ENCODE measurements around the gene GTF2F2.
A peak's percentile ranks its signal among the peaks of the same experiment; 100 is the strongest.

Gene GTF2F2

DNA sequence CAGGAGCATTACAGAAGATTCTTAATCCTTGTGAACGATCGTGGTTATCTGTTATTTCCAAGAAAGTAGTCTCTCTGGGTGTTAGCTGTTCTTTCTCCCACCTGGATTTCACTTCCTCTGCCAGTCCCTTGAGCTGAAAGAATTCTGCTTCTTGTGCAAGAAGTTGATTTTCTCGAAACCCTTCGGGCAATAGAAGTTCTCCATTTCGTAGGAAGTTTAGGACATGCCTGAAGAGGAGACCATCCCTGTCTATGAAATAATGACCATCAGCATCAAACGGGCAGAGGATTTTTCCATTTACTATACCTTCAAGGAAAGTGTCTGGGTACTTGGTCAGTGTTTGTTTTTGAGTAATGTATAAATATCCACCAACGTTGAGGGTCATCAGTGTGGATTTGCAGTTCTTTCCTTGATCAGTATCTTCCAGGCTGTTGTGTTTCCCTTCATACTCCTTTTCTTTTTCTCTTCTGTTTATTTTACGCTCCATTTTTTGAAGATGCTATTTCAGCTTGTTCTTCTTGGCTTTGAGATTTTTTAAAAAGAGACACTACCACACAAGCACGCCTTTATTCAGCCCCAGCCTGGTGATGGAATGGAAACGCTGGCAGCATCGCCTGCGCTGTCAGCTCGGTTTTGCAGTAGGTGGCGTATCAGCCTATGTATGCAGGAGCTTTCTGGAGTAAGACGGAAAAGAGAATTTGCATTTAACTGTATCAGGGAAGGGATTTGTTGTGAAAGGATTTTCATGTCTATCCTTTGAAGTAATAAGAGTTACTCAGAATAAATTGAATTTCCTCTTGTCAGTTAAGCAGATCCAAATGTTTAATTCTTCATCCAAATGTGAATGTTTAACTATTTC lies 74.0 kb downstream of the GTF2F2 start:
- peak overlapping the region; percentile 1 for H3K4me3 ChIP-seq
- no peak overlapping the region for H3K27ac ChIP-seq
- DNase-seq (ENCODE audit: low spot score), result peak; percentile 76
- TF ChIP-seq, protein P1, sequence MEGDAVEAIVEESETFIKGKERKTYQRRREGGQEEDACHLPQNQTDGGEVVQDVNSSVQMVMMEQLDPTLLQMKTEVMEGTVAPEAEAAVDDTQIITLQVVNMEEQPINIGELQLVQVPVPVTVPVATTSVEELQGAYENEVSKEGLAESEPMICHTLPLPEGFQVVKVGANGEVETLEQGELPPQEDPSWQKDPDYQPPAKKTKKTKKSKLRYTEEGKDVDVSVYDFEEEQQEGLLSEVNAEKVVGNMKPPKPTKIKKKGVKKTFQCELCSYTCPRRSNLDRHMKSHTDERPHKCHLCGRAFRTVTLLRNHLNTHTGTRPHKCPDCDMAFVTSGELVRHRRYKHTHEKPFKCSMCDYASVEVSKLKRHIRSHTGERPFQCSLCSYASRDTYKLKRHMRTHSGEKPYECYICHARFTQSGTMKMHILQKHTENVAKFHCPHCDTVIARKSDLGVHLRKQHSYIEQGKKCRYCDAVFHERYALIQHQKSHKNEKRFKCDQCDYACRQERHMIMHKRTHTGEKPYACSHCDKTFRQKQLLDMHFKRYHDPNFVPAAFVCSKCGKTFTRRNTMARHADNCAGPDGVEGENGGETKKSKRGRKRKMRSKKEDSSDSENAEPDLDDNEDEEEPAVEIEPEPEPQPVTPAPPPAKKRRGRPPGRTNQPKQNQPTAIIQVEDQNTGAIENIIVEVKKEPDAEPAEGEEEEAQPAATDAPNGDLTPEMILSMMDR (IDR thresholded peaks at IDR 0.05), result peak; percentile 44

DNA sequence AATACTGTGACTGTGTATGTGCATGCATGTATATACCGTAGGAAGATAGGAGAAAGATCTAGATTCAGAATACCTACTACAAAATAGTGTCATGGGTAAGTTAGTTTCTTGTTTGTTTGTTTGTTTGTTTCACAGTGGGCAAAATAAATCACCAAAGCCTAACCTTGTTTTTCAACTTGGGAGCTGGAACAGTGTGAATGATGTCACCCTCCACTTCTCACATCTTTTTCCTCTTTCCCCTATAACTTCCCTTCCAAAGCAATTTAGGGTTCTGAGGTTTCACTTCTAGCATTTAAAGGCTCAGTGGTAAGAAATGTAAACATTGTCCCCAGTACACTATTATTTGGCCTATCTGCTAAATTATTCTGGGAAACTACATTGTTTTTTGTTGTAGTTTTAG lies 75.1 kb downstream of the GTF2F2 start:
- H3K4me3 ChIP-seq, result no peak overlapping the region
- DNase-seq (ENCODE audit: low spot score), result no peak
- peak overlapping the region; percentile 8 to 43 for H3K27ac ChIP-seq
- TF ChIP-seq, protein P1 (IDR thresholded peaks at IDR 0.05), result no peak

DNA sequence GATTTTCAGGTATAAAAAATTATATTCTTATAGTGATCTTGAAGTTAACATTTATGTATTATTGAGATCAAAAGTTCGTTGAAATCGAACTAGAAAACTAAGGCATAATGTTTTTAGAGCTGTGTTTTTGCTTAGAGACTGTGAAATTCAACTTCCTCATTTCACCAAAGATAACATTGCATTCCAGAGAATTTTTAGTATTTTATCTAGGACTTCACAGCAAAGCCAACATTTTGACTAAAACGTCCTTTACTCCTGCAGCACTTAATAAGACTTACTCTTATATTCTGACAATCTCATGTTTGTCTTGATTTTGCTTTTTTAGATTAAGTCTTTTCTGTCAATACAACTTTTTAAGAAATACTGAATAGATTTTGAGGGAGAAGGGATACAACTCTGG lies 75.8 kb downstream of the GTF2F2 start:
- Histone ChIP-seq H3K27ac (peak overlapping the region; percentile 8 to 73), H3K4me3 (no peak overlapping the region)
- no peak for DNase-seq (ENCODE audit: low spot score)
- TF ChIP-seq, protein P1 (IDR thresholded peaks at IDR 0.05), result no peak

DNA sequence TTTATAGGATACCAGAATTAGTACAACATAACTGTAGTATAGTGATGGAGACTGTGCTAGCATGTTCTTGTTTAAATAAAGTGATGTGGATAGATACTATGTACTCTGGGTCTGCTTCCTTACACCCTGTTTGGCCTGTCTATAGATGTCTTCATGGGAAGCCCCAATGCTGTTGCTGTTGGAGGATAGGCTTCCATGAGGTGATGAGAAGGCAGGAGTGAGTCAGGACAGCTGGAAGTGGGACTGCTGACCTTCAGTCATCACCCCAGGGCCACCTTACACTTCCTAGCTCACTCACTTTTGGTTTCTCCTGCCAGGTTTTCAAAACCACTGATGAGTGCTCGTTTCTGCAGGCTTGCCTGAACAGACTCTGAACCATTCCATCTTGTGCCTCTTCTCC lies 76.3 kb downstream of the GTF2F2 start:
- H3K27ac ChIP-seq, result peak overlapping the region in 1 of 2 donors; percentile 73
- TF ChIP-seq, protein P1 (IDR thresholded peaks at IDR 0.05), result no peak
- H3K4me3 ChIP-seq, result no peak overlapping the region
- DNase-seq (ENCODE audit: low spot score), result no peak

DNA sequence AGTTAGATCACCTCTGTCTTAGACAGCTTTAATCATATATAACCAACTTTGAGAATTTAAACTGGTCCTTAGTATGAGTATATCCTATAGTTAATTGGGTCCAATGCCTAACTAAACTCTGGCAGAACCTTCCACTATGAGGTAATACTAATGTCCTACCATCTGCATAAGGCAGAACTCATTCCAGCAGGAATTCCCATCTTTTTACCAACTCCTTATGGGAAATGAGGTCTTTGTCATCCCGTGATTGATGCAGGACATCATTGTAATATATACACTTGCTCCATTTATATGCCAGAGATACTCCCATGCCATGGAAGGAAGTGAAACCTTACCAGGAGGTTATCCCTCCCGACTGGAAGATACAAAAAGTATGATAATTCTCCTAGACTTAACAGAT lies 77.7 kb downstream of the GTF2F2 start:
- H3K27ac ChIP-seq, result no peak overlapping the region

DNA sequence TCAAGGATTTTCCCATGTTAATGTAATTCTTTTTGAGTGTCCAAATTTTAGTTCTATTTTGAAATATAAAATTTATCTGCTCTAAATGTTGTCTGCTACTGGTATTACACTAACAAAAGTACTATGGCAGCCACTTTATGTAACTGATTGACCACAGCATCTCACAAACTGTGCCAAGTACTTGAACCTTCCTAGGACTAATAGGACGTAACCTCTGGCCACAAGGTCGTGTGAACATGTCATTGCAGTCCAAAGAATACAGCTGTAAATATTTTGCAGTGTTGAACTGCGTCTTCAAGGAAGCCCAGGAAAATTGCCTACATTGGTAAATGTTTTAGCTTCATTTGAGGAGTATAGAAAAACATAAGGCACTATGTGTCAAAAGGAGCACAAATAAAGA lies 78.6 kb downstream of the GTF2F2 start:
- Histone ChIP-seq H3K4me3 (no peak overlapping the region), H3K27ac (no peak overlapping the region)
- TF ChIP-seq, protein P1 (IDR thresholded peaks at IDR 0.05), result no peak
- no peak for DNase-seq (ENCODE audit: low spot score)

More for the DNA sequence above, 77.7 kb downstream of the GTF2F2 start:
- H3K4me3 ChIP-seq, result no peak overlapping the region
- no peak for DNase-seq (ENCODE audit: low spot score)
- TF ChIP-seq, protein P1 (IDR thresholded peaks at IDR 0.05), result no peak

DNA sequence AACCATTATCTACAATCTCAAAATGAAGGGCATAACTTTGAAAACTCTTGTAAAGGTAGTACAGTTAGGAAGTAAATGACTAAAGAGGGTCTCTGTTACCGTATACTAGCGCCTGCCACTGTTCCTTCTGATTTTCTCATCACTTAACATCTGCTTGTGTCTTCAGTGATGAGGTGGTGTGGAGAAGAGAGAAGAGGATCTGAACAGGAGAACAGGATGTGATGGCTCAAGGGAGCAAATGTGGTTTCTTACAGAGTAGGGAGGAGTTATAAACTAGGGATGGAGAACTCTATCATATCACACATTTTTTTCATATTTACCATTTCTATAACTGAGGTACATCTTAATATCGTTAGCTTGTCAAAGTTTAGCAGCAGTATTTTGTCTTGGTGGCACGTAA lies 79.4 kb downstream of the GTF2F2 start:
- no peak overlapping the region for H3K27ac ChIP-seq
- no peak for DNase-seq (ENCODE audit: low spot score)
- TF ChIP-seq, protein P1 (IDR thresholded peaks at IDR 0.05), result no peak
- H3K4me3 ChIP-seq, result no peak overlapping the region

Measured in coronary artery (tissue), 2 donors.